GM18867 (cell line): Measurements from ENCODE around the gene ARNT2.

Experiments
- ATAC-seq: cut with Tn5 transposase; IDR thresholded peaks from one replicate; pipeline ENCODE4 v1.9.1; 2021; ENCODE audit warnings: mild to moderate bottlenecking, moderate library complexity; ENCODE audit not compliant: unreplicated experiment

ARNT2 gene

DNA sequence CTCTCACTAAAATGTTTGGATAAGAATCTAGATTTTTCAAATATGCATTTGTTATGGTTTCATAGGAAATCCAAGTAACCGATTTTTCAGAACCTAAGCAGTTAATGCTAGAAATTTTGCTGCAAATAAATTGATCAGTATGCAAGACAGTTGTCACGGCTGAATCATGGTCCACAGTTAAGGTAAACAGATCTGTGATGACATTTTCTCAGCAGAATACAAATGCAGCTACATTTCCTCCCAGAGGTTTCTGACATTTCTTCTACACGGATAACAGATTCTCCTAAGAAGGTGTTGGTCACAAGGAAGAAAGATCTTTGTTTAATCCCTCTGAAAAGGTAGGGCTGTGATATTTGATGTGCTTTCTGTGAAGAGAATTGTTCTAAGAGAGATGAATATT lies 36.9 kb downstream of the ARNT2 start:
- no peak for ATAC-seq

DNA sequence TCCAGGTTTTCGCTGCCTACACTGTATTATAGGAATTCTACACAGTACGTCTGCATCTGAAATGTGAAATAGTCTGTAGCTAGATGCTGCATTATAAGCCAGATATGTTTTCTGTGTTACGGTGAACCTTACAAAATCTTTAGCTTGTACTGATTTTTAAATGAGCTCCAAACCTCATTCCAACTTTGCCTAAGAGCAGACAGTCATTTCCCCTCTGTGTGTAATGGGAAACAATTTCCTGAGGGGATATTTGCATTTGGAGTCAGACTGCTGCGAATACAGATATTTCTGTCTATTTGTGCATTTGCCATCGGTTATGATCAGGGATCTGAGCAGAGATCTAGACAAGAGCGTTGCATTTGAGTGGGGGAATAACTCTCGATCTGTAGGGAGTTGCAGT lies 37.5 kb downstream of the ARNT2 start:
- ATAC-seq: no peak

DNA sequence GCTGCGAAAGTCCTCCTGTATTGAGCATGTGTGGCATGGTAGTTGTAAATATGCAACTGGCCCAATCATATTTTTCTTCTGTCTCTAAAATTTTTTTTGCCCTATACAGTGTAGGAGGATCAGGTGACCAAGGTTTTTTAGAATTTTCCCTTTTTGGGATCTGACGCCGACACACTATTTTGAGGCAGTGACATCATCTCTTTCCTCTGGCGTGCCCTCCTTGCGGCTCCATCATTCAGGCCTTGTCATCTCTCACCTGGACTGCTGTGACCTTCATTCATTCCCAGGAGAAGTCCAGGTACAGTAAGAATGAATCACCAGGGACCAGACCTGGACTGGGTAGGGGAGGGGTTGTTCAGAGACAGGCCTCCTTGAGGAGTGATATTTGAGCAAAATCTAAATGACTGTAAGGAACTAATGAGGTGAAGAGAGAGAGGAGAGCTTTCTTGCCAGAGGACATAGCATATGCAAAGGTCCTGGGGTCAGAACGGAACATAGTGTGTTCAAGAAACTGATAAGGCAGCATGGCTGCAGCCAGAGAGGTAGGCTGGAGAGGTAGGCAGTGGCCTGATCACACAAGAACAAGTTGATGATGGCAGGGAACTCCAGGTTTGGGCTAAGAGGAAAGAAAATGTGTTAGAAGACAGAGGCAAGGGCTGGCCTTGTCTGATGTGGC lies 38.7 kb downstream of the ARNT2 start:
- ATAC-seq: no peak

- ATAC-seq: no peak
Measured at GRCh38 chr15:80444680-80445251, 40.6 kb downstream of the ARNT2 start.

- no peak for ATAC-seq
Measured at GRCh38 chr15:80445300-80446041, 41.3 kb downstream of the ARNT2 start.

GRCh38 chr15:80447077-80447476 lies 42.9 kb downstream of the ARNT2 start:
- ATAC-seq: no peak

DNA sequence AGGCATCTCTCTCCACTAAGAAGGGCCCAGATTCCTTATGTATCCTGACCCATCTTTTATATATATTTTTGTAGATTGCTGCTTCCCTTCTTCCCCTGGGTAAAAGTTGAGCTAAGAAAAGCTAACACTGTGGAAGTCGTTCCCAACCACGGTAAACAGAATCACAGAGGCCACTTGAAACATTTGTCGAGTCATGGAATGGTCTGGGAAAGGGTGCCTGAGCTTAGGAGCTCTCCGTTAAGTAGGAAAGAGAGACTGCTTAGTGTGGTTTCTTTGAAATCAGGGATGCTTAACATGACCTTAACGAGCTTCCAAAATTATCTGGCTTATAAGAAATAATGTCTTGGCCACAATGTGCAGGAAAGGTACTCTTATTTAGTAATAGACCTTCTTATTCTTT lies 45.6 kb downstream of the ARNT2 start:
- ATAC-seq: no peak

- no peak for ATAC-seq
Measured at GRCh38 chr15:80450811-80451321, 46.7 kb downstream of the ARNT2 start.

GRCh38 chr15:80452166-80452565 lies 48.0 kb downstream of the ARNT2 start:
- ATAC-seq: no peak

- ATAC-seq: no peak
Measured at GRCh38 chr15:80455051-80455648, 51.0 kb downstream of the ARNT2 start.

- ATAC-seq: peak; percentile 48
Measured at GRCh38 chr15:80455668-80456442, 51.7 kb downstream of the ARNT2 start.

DNA sequence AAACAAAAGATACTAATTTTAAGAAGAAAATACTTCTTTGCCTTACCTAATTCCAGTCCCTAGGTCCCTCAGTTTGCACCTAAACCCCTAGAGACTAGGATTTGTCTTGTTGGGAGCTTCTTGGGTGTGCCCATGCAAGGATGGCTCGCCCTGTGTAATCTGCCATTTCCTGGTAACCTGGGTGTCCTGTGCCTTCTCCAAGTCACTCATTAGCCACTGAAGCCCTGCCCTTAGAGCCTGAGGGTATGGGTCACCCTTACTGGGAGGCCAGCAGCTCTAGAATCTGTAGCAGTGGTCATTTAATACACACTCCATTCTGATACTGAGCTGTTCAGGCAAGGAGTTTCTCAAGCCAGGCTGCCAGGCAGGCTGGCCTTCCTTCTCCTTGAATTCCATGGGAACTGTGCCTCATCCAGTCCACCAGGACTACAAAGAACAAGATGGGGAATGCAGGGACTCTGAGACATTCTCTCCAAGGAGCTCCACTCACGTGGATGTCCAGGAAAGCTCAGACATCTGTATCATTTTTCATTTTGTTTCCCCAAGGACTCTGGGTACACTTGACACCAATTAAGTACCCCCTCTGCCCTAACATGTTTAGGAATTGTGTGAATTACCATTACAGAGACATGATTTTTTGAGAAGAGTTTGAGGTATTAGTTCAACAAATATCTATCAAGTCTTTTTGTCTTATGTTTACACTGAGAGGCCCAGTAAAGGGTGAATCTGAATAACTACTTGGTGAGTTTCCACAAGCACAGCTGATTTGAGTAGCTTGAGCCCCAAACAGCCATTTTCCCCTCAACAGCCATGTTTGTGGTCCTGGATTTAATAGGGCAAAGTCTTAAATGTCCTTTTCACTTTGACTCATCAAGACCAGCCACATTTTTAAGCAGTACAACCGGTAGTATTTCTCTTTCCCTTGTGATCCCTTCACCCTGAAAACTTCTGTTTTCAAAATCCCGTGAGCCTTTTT lies 52.6 kb downstream of the ARNT2 start:
- no peak for ATAC-seq

GRCh38 chr15:80457896-80458295 lies 53.7 kb downstream of the ARNT2 start:
- no peak for ATAC-seq

DNA sequence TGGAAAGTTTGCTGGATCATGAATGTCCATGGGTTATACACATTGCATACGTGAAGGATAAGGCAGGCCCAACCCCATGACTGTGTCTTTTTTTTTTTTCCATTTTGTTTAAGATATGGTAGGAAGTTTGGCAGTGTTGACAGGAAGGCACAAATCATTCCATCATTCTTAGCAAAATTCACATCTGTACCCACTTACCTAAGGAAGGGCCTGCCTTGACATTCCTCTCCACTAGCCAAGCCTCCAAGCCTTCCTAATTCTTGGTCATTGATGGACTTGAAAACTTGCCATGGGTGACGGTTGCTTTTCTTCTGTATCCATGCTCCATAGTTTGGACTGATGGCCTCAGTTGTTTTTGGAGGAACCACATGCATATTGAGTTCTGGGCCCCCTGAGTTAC lies 54.4 kb downstream of the ARNT2 start:
- no peak for ATAC-seq

DNA sequence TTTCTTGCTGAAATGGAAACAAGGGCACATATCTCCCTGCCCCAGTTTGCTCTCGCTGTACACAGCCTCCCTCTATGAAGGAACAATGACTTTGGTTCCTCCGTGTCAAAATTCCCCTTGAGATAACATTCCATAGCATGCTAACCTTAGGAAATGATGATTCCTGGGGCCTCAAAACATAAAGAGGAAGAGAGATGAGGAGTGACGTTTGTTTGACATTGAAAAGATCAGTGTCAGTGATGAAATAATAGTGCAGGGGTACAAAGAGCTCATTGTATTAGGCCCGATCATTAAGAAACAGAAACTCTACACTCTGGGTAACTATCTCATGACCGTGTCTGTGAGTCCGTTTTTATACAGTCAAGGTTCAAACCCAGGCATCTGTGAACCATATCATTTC lies 55.2 kb downstream of the ARNT2 start:
- no peak for ATAC-seq

DNA sequence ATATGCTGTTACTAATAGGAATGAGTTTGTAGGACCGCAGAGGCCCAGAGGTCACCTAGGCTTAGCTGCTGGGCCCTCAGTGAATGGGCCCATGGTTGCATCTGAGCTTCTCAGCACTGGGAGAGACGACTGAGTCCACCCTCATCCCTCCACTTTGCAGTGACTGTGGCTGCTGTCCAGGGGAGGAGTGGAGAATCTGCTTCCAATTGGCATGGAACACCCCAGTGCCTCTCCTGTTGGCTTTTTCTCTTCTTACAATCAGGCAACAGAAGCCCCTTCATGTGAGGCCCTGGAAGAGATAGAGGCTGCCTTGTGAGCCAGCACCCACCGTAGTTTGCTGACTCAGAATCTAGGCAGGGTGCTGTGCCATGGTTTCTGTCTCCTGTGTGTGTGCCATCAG lies 55.6 kb downstream of the ARNT2 start:
- no peak for ATAC-seq

DNA sequence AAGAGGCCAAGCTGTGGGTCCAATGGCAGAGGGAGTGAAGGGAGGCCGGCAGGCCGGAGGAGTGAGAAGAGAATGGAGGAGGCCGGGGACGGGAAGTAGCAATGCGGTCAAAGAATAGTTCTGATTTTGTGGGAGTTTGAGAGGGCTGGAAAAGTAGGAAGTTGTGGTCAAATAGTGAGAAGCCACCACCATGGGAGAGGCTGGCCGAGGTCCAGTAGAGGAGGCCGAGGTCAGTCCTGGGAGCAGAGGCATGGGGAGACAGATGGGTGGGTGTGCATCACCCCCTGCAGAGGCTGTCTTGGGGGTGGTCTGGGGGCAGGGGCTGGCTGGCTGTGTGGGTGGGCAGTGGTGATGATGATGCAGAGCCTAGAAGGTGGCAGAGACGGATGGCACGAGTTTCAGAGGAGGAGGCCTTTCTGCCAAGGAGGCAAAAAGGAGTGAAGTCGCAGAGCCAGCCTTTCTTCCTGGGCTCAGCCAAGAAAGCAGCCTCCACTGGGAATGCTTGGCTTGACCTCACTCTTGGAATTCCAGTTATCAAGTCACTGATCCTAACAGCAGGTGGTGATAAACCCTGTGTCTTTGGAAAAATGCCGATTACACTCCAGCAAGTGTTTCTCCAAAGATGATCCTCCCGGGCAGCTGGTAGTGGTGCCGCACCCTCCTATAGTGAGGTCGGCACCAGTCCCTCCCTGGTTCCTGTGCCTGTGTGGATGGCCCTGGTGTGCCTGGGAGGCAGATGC lies 57.3 kb downstream of the ARNT2 start:
- ATAC-seq: no peak

- ATAC-seq: no peak
Measured at GRCh38 chr15:80462111-80462510, 57.9 kb downstream of the ARNT2 start.
